Right lobe of liver (tissue), 4 donors: ENCODE data around the gene TAS2R16.

Experiments used
- CTCF ChIP-seq, 4 donors: fragments of 200-600 bp in 3 of 4; fragments of 450-650 bp in 1 of 4; IDR thresholded peaks; one replicate each; pipeline versions ENCODE4 v1.5.1 to v1.8.0; 2016 to 2022; ENCODE audit warnings: antibody characterized with exemption in 4 of 4, mild to moderate bottlenecking in 2 of 4
- POLR2A ChIP-seq: fragments of 450-650 bp; IDR thresholded peaks from one replicate; pipeline ENCODE4 v1.6.1; 2017; ENCODE audit warnings: antibody characterized with exemption, mild to moderate bottlenecking
- donor health status: DM: no; HTN: no; CAD: no.
- donor health status: DM: no; HTN: no; CAD: no.
- donor health status: DM: no; HTN: yes; CAD: no.

GRCh38 chr7:123011766-123012369, 16.4 kb upstream of the TAS2R16 start:
- TF ChIP-seq CTCF (IDR thresholded peaks at IDR 0.05) (no peak), POLR2A (no peak)
